Measurements from ENCODE around the gene ATAD3C.
"Not testable (repeated sequence)": the region's sequence is repeated elsewhere in the genome, so short reads cannot be mapped to it uniquely, and the experiment has no call there.

ATAD3C gene, protein sequence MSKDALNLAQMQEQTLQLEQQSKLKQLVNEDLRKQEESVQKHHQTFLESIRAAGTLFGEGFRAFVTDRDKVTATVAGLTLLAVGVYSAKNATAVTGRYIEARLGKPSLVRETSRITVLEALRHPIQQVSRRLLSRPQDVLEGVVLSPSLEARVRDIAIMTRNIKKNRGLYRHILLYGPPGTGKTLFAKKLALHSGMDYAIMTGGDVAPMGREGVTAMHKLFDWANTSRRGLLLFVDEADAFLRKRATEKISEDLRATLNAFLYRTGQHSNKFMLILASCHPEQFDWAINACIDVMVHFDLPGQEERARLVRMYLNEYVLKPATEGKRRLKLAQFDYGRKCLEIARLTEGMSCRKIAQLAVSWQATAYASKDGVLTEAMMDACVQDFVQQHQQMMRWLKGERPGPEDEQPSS

DNA sequence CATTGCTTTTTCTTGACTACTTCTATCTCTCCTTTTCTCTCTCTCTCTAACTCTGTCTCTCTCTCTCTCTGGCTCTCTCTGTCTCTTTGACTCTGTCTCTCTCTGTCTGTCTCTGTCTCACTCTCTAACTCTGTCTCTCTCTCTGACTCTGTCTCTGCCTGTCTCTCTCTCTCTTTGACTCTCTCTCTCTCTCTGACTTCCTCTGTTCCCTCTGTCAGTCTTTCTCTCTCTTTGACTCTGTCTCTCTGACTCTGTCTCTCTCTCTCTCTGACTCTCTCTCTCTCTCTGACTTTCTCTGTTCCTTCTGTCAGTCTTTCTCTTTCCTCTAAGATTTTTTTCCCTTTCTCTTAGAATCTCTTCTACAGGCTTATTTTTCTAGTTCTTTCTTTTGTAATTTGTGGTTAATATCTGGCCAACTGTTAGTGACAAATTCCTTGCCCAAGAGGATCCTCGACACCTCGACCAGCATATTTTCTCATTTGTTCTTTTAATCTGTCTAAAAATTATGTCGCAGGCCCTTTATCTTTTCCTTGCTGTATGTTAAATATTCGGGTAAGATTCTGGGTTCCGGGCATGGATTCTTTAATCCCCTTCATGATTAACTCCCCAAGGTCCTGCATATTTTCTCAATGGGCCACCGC is at the start of gene ATAD3C:
Gene ATAD3C, plus strand, starts transcription at position 591 of the 641 bp plus-strand sequence. CDS start 995 bp downstream, outside the sequence.
- Histone ChIP-seq H3K36me3 (ENCODE audit: insufficient read depth, low read length) (no peaks in the 10 kb centered on the region), H2AFZ (ENCODE audit: low read depth, low read length) (no peak within 1 kb of the TSS)

DNA sequence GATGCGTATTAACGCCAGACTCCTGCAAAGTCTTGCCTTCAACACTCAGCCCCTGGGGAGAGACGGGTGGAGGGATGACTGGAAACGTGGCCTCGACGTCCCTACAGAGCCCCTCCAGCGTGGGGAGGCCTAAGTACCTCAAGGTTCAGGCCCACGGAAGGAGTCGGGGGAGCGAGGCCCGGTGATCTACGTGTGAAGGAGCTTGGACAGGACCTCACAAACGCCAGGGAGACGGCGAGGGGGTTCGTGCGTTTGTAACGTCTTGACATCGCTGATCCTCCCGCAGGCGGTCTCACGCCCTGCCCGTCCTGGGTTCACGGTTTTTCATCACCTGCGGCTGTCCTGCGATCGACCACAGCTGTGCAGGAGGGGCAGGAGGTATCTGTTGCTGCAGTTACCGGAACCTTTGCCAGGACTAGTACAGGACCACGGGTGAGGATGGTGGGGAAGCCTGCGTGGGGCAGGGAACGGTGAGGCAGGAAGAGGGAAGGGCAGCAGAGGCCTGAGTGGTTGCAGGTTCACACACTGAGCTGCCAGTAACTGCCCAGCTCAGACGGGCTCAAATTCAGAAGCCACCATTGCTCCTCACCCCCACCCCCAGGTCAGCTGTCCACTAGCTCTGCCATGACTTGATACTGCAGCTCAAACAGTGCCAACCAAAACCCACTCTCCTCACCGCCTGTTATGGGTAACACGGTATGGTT is 49.5 kb upstream of the ATAD3C start:
- Histone ChIP-seq H2AFZ (ENCODE audit: low read depth, low read length) (no peak overlapping the region), H3K9me3 (ENCODE audit: low read length) (no peaks in the 10 kb centered on the region), H3K4me3 (ENCODE audit: low read length) (peak overlapping the region; percentile 66), H3K4me1 (ENCODE audit: insufficient read depth, low read length) (peaks cover 22% of the 10 kb centered on the region), H3K36me3 (ENCODE audit: insufficient read depth, low read length) (peaks cover 55% of the 10 kb centered on the region), H3K27me3 (ENCODE audit: insufficient read depth, low read length) (no peaks in the 10 kb centered on the region)

More for the DNA sequence above, at the start of gene ATAD3C:
- H3K9me3 ChIP-seq (ENCODE audit: low read length): no peaks in the 10 kb centered on the region
- H3K27me3 ChIP-seq (ENCODE audit: insufficient read depth, low read length): peaks cover 3% of the 10 kb centered on the region
- H3K4me1 ChIP-seq (ENCODE audit: insufficient read depth, low read length): no peaks in the 10 kb centered on the region
- no peak within 1 kb of the TSS for H3K4me3 ChIP-seq (ENCODE audit: low read length)

DNA sequence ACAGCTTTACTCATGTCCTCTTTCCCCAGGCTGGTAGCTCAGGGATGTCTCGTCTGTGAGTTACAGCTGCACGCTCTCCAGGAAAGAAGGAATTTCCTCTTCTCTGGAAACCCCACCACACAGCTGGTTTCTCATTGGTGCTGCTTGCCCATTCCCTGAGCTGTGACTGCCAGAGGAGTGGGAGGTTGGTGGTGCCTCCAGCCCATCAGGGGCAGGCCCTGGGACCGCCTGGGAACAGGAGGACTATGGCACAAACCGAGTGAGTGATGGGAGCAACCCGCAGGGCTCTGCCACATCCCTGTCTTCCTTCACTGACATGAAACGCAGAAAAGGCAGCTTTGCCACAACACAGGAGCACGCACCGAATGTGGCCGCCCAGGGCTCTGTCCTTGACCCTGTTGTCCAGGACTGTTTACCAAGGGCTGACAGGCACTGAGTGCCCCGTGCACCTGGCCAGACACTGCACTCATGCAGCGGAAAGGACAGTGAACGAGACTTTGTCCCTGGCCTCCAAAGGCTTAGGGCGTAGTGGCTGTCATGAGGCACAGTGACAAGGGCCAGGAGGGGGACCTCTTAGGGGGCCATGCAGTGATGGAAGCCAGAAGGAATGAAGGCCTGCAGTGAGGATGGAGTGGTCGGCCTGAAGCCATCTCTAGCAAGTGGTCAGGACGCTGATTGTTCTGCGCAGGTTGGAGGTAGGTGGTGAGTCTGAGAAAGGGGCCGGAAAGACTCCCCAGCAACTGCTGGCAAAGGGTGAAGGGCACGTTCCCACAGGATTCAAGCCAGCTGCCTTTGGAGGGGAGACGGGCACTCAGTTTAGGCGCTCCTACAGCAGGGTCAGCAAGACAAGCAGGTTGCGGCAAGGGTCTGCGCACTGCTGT is 48.7 kb upstream of the ATAD3C start:
- peak overlapping the region; percentile 66 for H3K4me3 ChIP-seq (ENCODE audit: low read length)
- peaks cover 56% of the 10 kb centered on the region for H3K36me3 ChIP-seq (ENCODE audit: insufficient read depth, low read length)
- H3K4me1 ChIP-seq (ENCODE audit: insufficient read depth, low read length): peaks cover 22% of the 10 kb centered on the region
- H3K9me3 ChIP-seq (ENCODE audit: low read length): no peaks in the 10 kb centered on the region
- H2AFZ ChIP-seq (ENCODE audit: low read depth, low read length): no peak overlapping the region
- H3K27me3 ChIP-seq (ENCODE audit: insufficient read depth, low read length): no peaks in the 10 kb centered on the region

DNA sequence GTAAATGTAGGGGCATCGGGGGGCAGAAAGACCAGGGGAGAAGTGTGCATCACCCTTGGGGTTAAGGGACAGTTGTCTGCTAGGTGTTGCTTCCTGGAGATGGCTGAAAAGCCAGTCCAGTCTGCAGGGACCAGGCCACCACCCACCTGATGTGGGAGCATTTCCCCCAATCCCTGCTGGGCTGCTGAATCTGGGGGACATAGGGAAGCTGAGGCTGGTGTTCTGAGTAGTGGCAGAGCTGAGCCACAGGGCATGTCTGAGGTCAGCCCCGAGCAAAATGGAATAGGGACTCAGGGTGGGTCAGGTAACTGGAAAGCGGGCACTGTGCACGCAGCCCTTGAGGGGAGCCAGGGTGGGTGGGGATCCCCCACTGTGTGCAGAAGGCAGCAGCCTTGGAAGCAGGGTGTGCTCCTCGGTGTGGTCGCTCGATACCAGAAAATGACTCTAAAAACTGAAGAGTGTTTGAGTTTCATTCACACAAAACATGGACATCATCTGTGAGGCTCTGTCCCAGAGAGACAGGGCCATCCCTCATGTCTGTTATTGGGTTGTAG is 48.0 kb upstream of the ATAD3C start:
- Histone ChIP-seq H3K4me1 (ENCODE audit: insufficient read depth, low read length) (peaks cover 29% of the 10 kb centered on the region), H3K36me3 (ENCODE audit: insufficient read depth, low read length) (peaks cover 59% of the 10 kb centered on the region), H3K27me3 (ENCODE audit: insufficient read depth, low read length) (no peaks in the 10 kb centered on the region), H3K4me3 (ENCODE audit: low read length) (no peak overlapping the region), H3K9me3 (ENCODE audit: low read length) (no peaks in the 10 kb centered on the region), H2AFZ (ENCODE audit: low read depth, low read length) (no peak overlapping the region)

DNA sequence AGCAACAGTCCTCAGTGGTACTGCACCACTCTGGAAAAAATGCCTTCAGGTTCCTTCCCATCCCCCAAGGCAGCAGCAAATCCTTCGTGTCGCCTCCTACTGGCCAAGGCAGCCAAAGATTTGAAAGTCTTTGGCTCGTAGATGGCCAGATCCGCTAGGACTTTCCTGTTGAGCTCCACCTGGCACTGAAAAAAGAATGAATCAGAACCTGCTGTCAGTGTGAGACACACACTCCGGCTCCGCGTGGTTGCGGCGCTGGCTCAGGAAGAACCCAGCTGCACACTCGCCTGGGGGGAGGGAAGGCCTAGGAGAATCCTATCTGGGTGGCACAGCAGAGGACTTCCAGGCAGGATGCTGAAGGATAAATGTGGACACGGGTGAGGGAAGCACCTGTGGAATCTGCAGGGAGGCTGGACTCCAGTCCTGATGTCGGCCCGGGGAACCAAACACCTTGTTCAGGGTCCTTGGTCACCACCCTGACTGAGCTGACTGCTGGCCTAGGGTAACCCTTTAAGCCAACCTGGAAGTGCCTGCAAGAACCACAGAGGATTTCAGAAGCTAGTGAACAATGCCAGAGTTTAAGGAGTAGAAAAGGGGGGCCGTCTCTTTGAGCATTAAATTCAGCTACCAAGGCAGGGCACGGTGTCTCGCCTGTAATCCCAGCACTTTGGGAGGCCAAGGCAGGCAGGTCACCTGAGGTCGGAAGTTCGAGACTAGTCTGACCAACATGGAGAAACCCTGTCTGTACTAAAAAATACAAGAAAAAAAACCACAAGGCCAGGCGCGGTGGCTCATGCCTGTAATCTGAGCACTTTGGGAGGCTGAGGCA is 47.2 kb upstream of the ATAD3C start:
- Histone ChIP-seq H3K27me3 (ENCODE audit: insufficient read depth, low read length) (no peaks in the 10 kb centered on the region), H2AFZ (ENCODE audit: low read depth, low read length) (no peak overlapping the region), H3K4me3 (ENCODE audit: low read length) (no peak overlapping the region), H3K9me3 (ENCODE audit: low read length) (no peaks in the 10 kb centered on the region), H3K4me1 (ENCODE audit: insufficient read depth, low read length) (peaks cover 31% of the 10 kb centered on the region), H3K36me3 (ENCODE audit: insufficient read depth, low read length) (peaks cover 54% of the 10 kb centered on the region)

DNA sequence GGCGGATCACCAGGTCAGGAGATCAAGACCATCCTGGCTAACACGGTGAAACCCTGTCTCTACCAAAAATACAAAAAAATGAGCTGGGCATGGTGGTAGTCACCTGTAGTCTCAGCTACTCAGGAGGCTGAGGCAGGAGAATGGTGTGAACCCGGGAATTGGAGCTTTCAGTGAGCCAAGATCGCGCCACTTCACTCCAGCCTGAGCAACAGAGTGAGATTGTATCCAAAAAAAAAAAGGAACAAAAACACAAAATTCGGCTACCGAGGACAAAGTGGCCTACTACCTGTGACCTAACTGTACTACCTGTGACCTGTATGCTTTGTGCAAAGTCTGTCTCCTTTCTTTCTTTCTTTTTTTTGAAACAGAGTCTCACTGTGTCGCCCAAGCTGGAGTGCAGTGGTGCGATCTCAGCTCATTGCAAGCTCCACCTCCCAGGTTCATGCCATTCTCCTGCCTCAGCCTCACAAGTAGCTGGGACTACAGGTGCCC is 46.5 kb upstream of the ATAD3C start:
- not testable (repeated sequence) for H3K4me3 ChIP-seq (ENCODE audit: low read length); H3K9me3 ChIP-seq (ENCODE audit: low read length); H3K27me3 ChIP-seq (ENCODE audit: insufficient read depth, low read length); H2AFZ ChIP-seq (ENCODE audit: low read depth, low read length)
- peaks cover 29% of the 10 kb centered on the region for H3K4me1 ChIP-seq (ENCODE audit: insufficient read depth, low read length)
- H3K36me3 ChIP-seq (ENCODE audit: insufficient read depth, low read length): peaks cover 48% of the 10 kb centered on the region

DNA sequence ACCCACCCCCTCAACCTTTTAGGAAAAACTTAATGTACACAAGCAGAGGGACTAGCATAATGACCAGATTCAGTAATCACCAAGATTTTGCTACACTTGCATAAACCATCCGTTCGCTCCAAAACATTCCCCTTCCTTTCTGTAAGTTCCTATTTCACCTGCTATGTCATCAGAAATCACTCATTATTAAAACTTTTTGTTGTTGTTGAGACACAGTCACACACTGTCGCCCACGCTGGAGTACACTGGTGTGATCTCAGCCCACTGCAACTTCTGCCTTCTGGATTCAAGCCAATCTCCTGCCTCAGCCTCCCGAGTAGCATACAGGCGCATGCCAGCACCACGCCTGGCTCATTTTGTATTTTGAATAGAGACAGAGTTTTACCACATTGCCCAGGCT is 45.8 kb upstream of the ATAD3C start:
- Histone ChIP-seq H2AFZ (ENCODE audit: low read depth, low read length) (no peak overlapping the region), H3K36me3 (ENCODE audit: insufficient read depth, low read length) (peaks cover 49% of the 10 kb centered on the region), H3K9me3 (ENCODE audit: low read length) (no peaks in the 10 kb centered on the region), H3K27me3 (ENCODE audit: insufficient read depth, low read length) (no peaks in the 10 kb centered on the region), H3K4me1 (ENCODE audit: insufficient read depth, low read length) (peaks cover 32% of the 10 kb centered on the region), H3K4me3 (ENCODE audit: low read length) (no peak overlapping the region)

DNA sequence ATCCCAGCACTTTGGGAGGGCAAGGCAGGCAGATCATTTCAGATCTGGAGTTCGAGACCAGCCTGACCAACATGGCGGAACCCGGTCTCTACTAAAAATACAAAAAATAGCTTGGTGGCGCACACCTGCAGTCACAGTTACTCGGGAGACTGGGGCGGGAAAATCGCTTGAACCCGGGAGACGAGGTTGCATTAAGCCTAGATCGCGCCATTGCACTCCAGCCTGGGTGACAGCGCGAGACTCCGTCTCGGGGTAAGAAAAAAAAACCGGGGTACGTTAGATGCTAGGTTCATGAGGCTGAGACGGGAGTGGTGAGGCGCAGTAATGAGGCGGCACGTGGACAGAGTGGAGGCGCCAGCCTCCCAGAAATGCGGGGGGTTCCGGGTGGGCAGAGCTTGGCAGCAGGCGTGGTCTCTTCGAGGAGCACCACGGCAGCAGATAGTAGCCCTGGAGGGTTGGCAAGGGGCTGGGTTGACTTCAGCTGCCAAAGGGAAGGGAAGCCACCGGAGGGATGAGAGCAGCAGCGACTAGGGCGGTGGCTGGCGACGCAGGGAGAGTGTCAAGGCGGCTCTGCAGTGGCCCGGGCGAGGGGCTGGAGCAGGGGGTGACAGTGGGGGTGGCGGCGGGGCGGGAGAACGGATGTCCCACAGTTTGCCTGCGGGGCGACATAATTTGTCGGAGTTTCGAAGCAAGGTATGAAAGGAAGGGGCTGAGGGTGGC is 43.2 kb upstream of the ATAD3C start:
- Histone ChIP-seq H3K27me3 (ENCODE audit: insufficient read depth, low read length) (no peaks in the 10 kb centered on the region), H2AFZ (ENCODE audit: low read depth, low read length) (no peak overlapping the region), H3K36me3 (ENCODE audit: insufficient read depth, low read length) (peaks cover 49% of the 10 kb centered on the region), H3K9me3 (ENCODE audit: low read length) (no peaks in the 10 kb centered on the region), H3K4me1 (ENCODE audit: insufficient read depth, low read length) (peaks cover 23% of the 10 kb centered on the region), H3K4me3 (ENCODE audit: low read length) (peak overlapping the region; percentile 88)

DNA sequence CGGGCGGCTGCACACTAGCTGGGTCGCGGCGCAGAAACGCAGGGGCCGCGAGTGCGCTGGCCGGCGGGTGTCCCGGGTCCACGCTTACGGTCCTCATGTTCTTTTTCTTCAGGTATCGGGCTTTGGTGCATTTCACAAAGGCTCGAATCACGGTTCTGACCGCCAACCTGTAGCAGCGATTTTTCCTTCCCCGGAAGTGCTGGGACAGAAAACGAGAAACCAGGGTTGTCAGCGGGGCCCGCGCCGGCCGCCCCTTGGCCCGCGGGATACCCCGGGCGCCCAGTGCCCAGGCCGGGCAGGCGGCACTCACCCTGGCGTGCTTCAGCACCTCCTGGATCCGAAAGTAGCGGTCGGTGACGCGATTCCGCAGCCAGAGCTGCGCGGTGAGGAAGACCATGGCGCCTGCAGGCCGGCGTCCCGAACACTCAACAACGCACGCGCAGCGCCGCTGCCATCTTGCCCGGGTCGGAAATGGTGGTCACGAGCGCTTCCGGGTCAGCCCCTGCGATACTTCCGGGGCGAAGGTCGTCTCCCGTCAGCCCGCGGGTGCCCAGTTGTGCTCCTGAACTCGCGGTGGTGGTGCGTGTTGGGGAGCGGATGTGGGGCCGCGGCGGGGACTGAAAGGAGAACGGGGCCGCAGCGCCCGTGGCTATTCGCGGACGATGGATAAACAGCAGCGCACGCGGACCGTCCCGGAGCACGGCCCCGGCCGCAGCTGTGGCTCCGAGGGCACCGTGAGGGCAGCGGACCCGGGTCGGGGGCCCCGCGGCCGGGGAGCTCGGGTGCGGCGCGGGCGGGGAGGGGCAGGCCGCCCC is 42.5 kb upstream of the ATAD3C start, which contains the start of gene MRPL20:
Gene MRPL20, minus strand, starts transcription at position 473 of the 815 bp plus-strand sequence. Its CDS starts 76 bp downstream, at position 397.
- H3K4me1 ChIP-seq (ENCODE audit: insufficient read depth, low read length): peaks cover 23% of the 10 kb centered on the region
- no peak within 1 kb of the TSS for H2AFZ ChIP-seq (ENCODE audit: low read depth, low read length)
- H3K4me3 ChIP-seq (ENCODE audit: low read length): peak within 1 kb of the TSS; percentile 88
- no peaks in the 10 kb centered on the region for H3K9me3 ChIP-seq (ENCODE audit: low read length)
- no peaks in the 10 kb centered on the region for H3K27me3 ChIP-seq (ENCODE audit: insufficient read depth, low read length)
- H3K36me3 ChIP-seq (ENCODE audit: insufficient read depth, low read length): peaks cover 41% of the 10 kb centered on the region

DNA sequence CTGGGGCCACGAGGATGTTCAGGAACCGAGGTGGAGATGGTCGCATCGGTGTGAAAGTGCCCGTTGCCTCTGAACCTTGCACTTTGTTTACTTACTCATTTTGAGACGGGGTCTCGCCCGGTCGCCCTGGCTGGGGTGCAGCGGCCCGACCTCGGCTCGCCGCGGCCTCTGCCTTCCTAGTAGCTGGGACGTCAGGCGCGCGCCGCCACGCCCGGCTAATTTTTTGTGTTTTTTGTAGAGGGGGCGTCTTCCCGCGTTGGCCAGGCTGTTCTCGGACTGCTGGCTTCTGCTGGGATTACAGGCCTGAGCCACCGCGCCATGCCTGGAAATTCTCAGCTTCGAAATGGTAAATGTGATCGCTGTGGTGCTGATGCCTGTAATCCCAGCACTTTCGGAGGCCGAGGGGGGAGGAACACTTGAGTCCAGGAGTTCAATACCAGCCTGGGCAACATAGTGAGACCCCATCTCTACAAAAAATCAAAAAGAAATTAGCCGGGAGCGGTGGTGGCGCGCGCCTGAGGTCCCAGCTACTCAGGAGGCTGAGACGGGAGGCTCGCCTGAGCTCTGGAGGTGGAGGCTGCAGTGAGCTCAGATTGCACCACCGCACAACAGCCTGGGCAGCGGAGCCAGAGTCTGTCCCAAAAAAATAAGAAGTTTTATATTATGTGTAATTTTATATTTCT is 41.7 kb upstream of the ATAD3C start:
- Histone ChIP-seq H3K27me3 (ENCODE audit: insufficient read depth, low read length) (no peaks in the 10 kb centered on the region), H3K4me1 (ENCODE audit: insufficient read depth, low read length) (peaks cover 23% of the 10 kb centered on the region), H3K36me3 (ENCODE audit: insufficient read depth, low read length) (peaks cover 35% of the 10 kb centered on the region), H3K9me3 (ENCODE audit: low read length) (no peaks in the 10 kb centered on the region), H3K4me3 (ENCODE audit: low read length) (peak overlapping the region; percentile 88), H2AFZ (ENCODE audit: low read depth, low read length) (no peak overlapping the region)
